Activated T-cell treated with anti-CD3 and anti-CD28 coated beads for 48 hours (primary cell): Measurements from ENCODE around the gene KRTAP1-4.
"Not testable (repeated sequence)": the region's sequence is repeated elsewhere in the genome, so short reads cannot be mapped to it uniquely, and the experiment has no call there.

Experiments
- DNase-seq: peaks from one replicate; pipeline ENCODE4 v3.0.0-alpha.2; 2020; ENCODE audit warnings: low read depth

Gene KRTAP1-4

GRCh38 chr17:41003926-41004325, 26.1 kb downstream of the KRTAP1-4 start:
- DNase-seq, result no peak

GRCh38 chr17:41002814-41003213, 27.2 kb downstream of the KRTAP1-4 start:
- no peak for DNase-seq

GRCh38 chr17:41001795-41002194, 28.2 kb downstream of the KRTAP1-4 start:
- DNase-seq, result no peak

GRCh38 chr17:40999563-40999962, 30.4 kb downstream of the KRTAP1-4 start, which contains the start of gene KRTAP3-2:
TSS of gene KRTAP3-2 (minus strand) at chr17:40999906. CDS start at chr17:40999853, 53 bp downstream.
- not testable (repeated sequence) for DNase-seq

GRCh38 chr17:40997361-40997760, 32.6 kb downstream of the KRTAP1-4 start:
- DNase-seq, result no peak

GRCh38 chr17:40996829-40997228, 33.2 kb downstream of the KRTAP1-4 start:
- DNase-seq, result no peak

GRCh38 chr17:40995116-40995515, 34.9 kb downstream of the KRTAP1-4 start:
- no peak for DNase-seq

GRCh38 chr17:40993839-40994238, 36.2 kb downstream of the KRTAP1-4 start, which contains the start of gene KRTAP3-3:
TSS of gene KRTAP3-3 (minus strand) at chr17:40994164. CDS start at chr17:40994097, 67 bp downstream.
- no peak for DNase-seq

GRCh38 chr17:40993084-40993483, 36.9 kb downstream of the KRTAP1-4 start:
- DNase-seq, result no peak

- no peak for DNase-seq
These were observed 37.3 kb downstream of the KRTAP1-4 start for GRCh38 chr17:40992666-40993065.

- DNase-seq, result no peak
These were observed 43.1 kb downstream of the KRTAP1-4 start for GRCh38 chr17:40986920-40987319.

- DNase-seq, result no peak
These were observed 45.8 kb downstream of the KRTAP1-4 start, which contains the start of gene KRT40 for GRCh38 chr17:40984226-40984625. TSS of gene KRT40 (minus strand) at chr17:40984326. CDS start at chr17:40984273, 53 bp downstream.

- DNase-seq, result no peak
These were observed 48.9 kb downstream of the KRTAP1-4 start for GRCh38 chr17:40981115-40981514.

GRCh38 chr17:40980596-40980995, 49.4 kb downstream of the KRTAP1-4 start:
- no peak for DNase-seq

- no peak for DNase-seq
These were observed 49.9 kb downstream of the KRTAP1-4 start for GRCh38 chr17:40980117-40980516.
